CD4-positive, alpha-beta memory T cell (primary cell): ENCODE data around the gene OLFML2B. TPM values are rescaled to one million over a fixed set of nuclear protein-coding genes. Genes with fewer than 3 reads are reported as not detected.

Experiments
- CTCF ChIA-PET: fragments of 350-600 bp; sonication (Branson Sonifier 250); formaldehyde crosslinking; loops from one replicate; lab custom pipeline; 2021; ENCODE audit warnings: inconsistent platforms; ENCODE audit not compliant: partially characterized antibody; lab: Charles Lee
- POLR2A ChIA-PET: fragments of 350-600 bp; sonication (Branson Sonifier 250); formaldehyde crosslinking; loops from one replicate; lab custom pipeline; 2021; ENCODE audit not compliant: partially characterized antibody; lab: Charles Lee
- DNase-seq, 5 donors: peaks; one replicate each; pipeline versions ENCODE4 v3.0.0 to v3.0.0-alpha.2; 2020 to 2022; ENCODE audit warnings: mixed read lengths in 1 of 5
- H3K27ac ChIP-seq: one replicate; pipeline ENCODE4 v1.7.0; 2013; ENCODE audit warnings: low read depth, low read length
- H3K27me3 ChIP-seq: 2 replicates; pipeline ENCODE4 v1.7.0; 2013; ENCODE audit warnings: mild to moderate bottlenecking, low read length, moderate library complexity; ENCODE audit not compliant: insufficient read depth
- H3K36me3 ChIP-seq: 2 replicates; pipeline ENCODE4 v1.7.0; 2013; ENCODE audit warnings: mild to moderate bottlenecking, low read length, moderate library complexity; ENCODE audit not compliant: insufficient read depth
- H3K4me1 ChIP-seq: 2 replicates; pipeline ENCODE4 v1.7.0; 2013; ENCODE audit warnings: mild to moderate bottlenecking, low read length, moderate library complexity; ENCODE audit not compliant: insufficient read depth
- H3K4me3 ChIP-seq, 2 donors: one replicate each; pipeline ENCODE4 v1.7.0; 2013; ENCODE audit warnings: low read length in 2 of 2, mild to moderate bottlenecking in 1 of 2
- H3K9me3 ChIP-seq, 2 donors: one replicate each; pipeline ENCODE4 v1.7.0; 2013; ENCODE audit warnings: low read length in 2 of 2, control low read depth in 1 of 2; ENCODE audit not compliant: control insufficient read depth in 1 of 2
- H3K27ac Mint-ChIP-seq, 7 donors: one replicate each; pipeline ENCODE4 v1.8.0; 2020 to 2021; ENCODE audit warnings: mixed read lengths in 7 of 7, mild to moderate bottlenecking in 6 of 7, inconsistent platforms in 3 of 7, moderate library complexity in 3 of 7
- H3K27me3 Mint-ChIP-seq, 2 donors: one replicate each; pipeline ENCODE4 v1.8.0; 2020 to 2021; ENCODE audit warnings: mixed read lengths in 2 of 2
- H3K36me3 Mint-ChIP-seq, 2 donors: one replicate each; pipeline ENCODE4 v1.8.0; 2020 to 2021; ENCODE audit warnings: mixed read lengths in 2 of 2, inconsistent platforms in 1 of 2, mild to moderate bottlenecking in 1 of 2
- H3K4me1 Mint-ChIP-seq, 4 donors: one replicate each; pipeline ENCODE4 v1.8.0; 2020 to 2021; ENCODE audit warnings: mixed read lengths in 4 of 4, mild to moderate bottlenecking in 1 of 4
- H3K4me3 Mint-ChIP-seq, 8 donors: one replicate each; pipeline ENCODE4 v1.8.0; 2020 to 2021; ENCODE audit warnings: mixed read lengths in 8 of 8, mild to moderate bottlenecking in 7 of 8, moderate library complexity in 6 of 8, inconsistent platforms in 3 of 8
- H3K9me3 Mint-ChIP-seq, 8 donors: one replicate each; pipeline ENCODE4 v1.8.0; 2020 to 2021; ENCODE audit warnings: mixed read lengths in 8 of 8, mild to moderate bottlenecking in 5 of 8, inconsistent platforms in 3 of 8, moderate library complexity in 1 of 8
- intact Hi-C: fragments of 100-400 bp; cut with micrococcal nuclease; formaldehyde crosslinking; loops from one replicate; pipeline ENCODE4 v1.15.1; 2023
- polyA plus RNA-seq, 2 donors: library from polyadenylated mRNA; unstranded; fragments of 300-500 nt; fragmentation: Illumina TruSeq; gene quantifications; one replicate each; pipeline ENCODE4 v1.2.3, GENCODE V29; 2021
- total RNA-seq, 2 experiments: library from RNA; stranded (reverse); gene quantifications; one replicate each; pipeline ENCODE4 v1.2.3, GENCODE V29; 2021

Gene OLFML2B
- total and polyA plus RNA-seq, 4 experiments from 2014 or later, result 0.36 to 0.58 TPM; not detected in 2

- peaks cover 23 to 44% of the 10 kb centered on the region in 2 donors for H3K27me3 Mint-ChIP-seq
- Histone ChIP-seq H3K4me3 (no peak overlapping the region), H3K36me3 (no peaks in the 10 kb centered on the region), H3K9me3 (no peaks in the 10 kb centered on the region), H3K27ac (no peak overlapping the region), H3K27me3 (peaks cover 9% of the 10 kb centered on the region), H3K4me1 (peaks cover 5% of the 10 kb centered on the region)
- H3K36me3 Mint-ChIP-seq, result no peaks in the 10 kb centered on the region
- ChIA-PET POLR2A (no interaction called here), CTCF (interaction anchor here (1.6 kb wide), 1 partner anchor 10 kb away, joined by 6 read pairs; no protein-coding TSS in a partner anchor)
- peaks cover 0 to 7% (median 0%) of the 10 kb centered on the region in 8 donors for H3K9me3 Mint-ChIP-seq
- no peak overlapping the region for H3K4me3 Mint-ChIP-seq
- DNase-seq, result no peak
- intact Hi-C loops, result no loop called here
- H3K27ac Mint-ChIP-seq, result no peak overlapping the region
- H3K4me1 Mint-ChIP-seq, result peaks cover 3 to 13% (median 7%) of the 10 kb centered on the region in 4 donors
These were observed 3.2 kb upstream of the OLFML2B start for GRCh38 chr1:162026881-162027280.

- peaks cover 21 to 40% of the 10 kb centered on the region in 2 donors for H3K27me3 Mint-ChIP-seq
- POLR2A ChIA-PET, result no interaction called here
These were observed 1.9 kb upstream of the OLFML2B start for GRCh38 chr1:162025541-162025940.

GRCh38 chr1:162023181-162023546, 505 bp downstream of the OLFML2B start:
- H3K36me3 ChIP-seq, result no peaks in the 10 kb centered on the region
- peaks cover 5% of the 10 kb centered on the region for H3K4me1 ChIP-seq
- Mint-ChIP-seq H3K27ac (peak overlapping the region in 2 of 7 donors; percentile 30 to 70), H3K4me1 (peaks cover 3 to 13% (median 7%) of the 10 kb centered on the region in 4 donors), H3K4me3 (peak overlapping the region; percentile 86 to 95 (median 88)), H3K27me3 (peaks cover 17 to 36% of the 10 kb centered on the region in 2 donors), H3K9me3 (peaks cover 0 to 7% (median 0%) of the 10 kb centered on the region in 8 donors), H3K36me3 (no peaks in the 10 kb centered on the region)
- peaks cover 4% of the 10 kb centered on the region for H3K27me3 ChIP-seq
- ChIA-PET POLR2A (no interaction called here), CTCF (interaction anchor here (1.0 to 2.3 kb wide), 5 partner anchors 12 to 230 kb away, joined by 3 to 35 read pairs (median 5); no protein-coding TSS in a partner anchor)
- no peak overlapping the region for H3K27ac ChIP-seq
- DNase-seq, result no peak
- H3K4me3 ChIP-seq, result peak overlapping the region in 1 of 2 donors; percentile 63
- intact Hi-C loops, result loop anchor here (5.0 kb wide), 1 partner anchor 256 kb away; the partner anchor contains the start of gene ATF6
- no peaks in the 10 kb centered on the region for H3K9me3 ChIP-seq

More at GRCh38 chr1:162025541-162025940, 1.9 kb upstream of the OLFML2B start:
- intact Hi-C loops, result no loop called here
- H3K4me1 ChIP-seq, result peaks cover 5% of the 10 kb centered on the region
- Mint-ChIP-seq H3K27ac (no peak overlapping the region), H3K4me1 (peaks cover 3 to 13% (median 7%) of the 10 kb centered on the region in 4 donors), H3K9me3 (peaks cover 0 to 7% (median 0%) of the 10 kb centered on the region in 8 donors), H3K36me3 (no peaks in the 10 kb centered on the region), H3K4me3 (peak overlapping the region in 1 of 8 donors; percentile 34)
- no peak overlapping the region for H3K27ac ChIP-seq
- H3K36me3 ChIP-seq, result no peaks in the 10 kb centered on the region
- CTCF ChIA-PET, result interaction anchor here (1.1 to 1.6 kb wide), 2 partner anchors 12 to 233 kb away, joined by 4 to 6 read pairs; no protein-coding TSS in a partner anchor
- peaks cover 9% of the 10 kb centered on the region for H3K27me3 ChIP-seq
- no peak overlapping the region for H3K4me3 ChIP-seq
- no peak for DNase-seq
- no peaks in the 10 kb centered on the region for H3K9me3 ChIP-seq

GRCh38 chr1:162022626-162023025, 1.0 kb downstream of the OLFML2B start:
- H3K9me3 ChIP-seq, result no peaks in the 10 kb centered on the region
- H3K4me3 ChIP-seq, result no peak overlapping the region
- Mint-ChIP-seq H3K4me3 (peak overlapping the region; percentile 86 to 95 (median 88)), H3K36me3 (no peaks in the 10 kb centered on the region), H3K4me1 (peaks cover 3 to 13% (median 7%) of the 10 kb centered on the region in 4 donors), H3K9me3 (peaks cover 0 to 7% (median 0%) of the 10 kb centered on the region in 8 donors), H3K27ac (no peak overlapping the region), H3K27me3 (peaks cover 15 to 39% of the 10 kb centered on the region in 2 donors)
- ChIA-PET POLR2A (no interaction called here), CTCF (interaction anchor here (2.3 kb wide), 1 partner anchor 13 kb away, joined by 35 read pairs; no protein-coding TSS in a partner anchor)
- peaks cover 5% of the 10 kb centered on the region for H3K4me1 ChIP-seq
- H3K36me3 ChIP-seq, result no peaks in the 10 kb centered on the region
- DNase-seq, result no peak
- intact Hi-C loops, result loop anchor here (5.0 kb wide), 1 partner anchor 255 kb away; the partner anchor contains the start of gene ATF6
- no peak overlapping the region for H3K27ac ChIP-seq
- peaks cover 4% of the 10 kb centered on the region for H3K27me3 ChIP-seq

- peaks cover 5 to 34% of the 10 kb centered on the region in 2 donors for H3K27me3 Mint-ChIP-seq
- H3K27ac Mint-ChIP-seq, result no peak overlapping the region
- Histone ChIP-seq H3K4me3 (no peak overlapping the region), H3K36me3 (no peaks in the 10 kb centered on the region), H3K4me1 (peaks cover 5% of the 10 kb centered on the region), H3K27me3 (peaks cover 4% of the 10 kb centered on the region), H3K9me3 (no peaks in the 10 kb centered on the region), H3K27ac (no peak overlapping the region)
- ChIA-PET CTCF (no interaction called here), POLR2A (no interaction called here)
- no peak for DNase-seq
- no peaks in the 10 kb centered on the region for H3K36me3 Mint-ChIP-seq
- peaks cover 3 to 13% (median 7%) of the 10 kb centered on the region in 4 donors for H3K4me1 Mint-ChIP-seq
- intact Hi-C loops, result loop anchor here (5.0 kb wide), 1 partner anchor 254 kb away; the partner anchor contains the start of gene ATF6
- peak overlapping the region in 1 of 8 donors; percentile 18 for H3K4me3 Mint-ChIP-seq
- H3K9me3 Mint-ChIP-seq, result no peaks in the 10 kb centered on the region
These were observed 2.5 kb downstream of the OLFML2B start for GRCh38 chr1:162021124-162021523.

- ChIA-PET CTCF (no interaction called here), POLR2A (no interaction called here)
- no peak overlapping the region for H3K4me3 Mint-ChIP-seq
- H3K4me3 ChIP-seq, result no peak overlapping the region
- H3K27ac ChIP-seq, result no peak overlapping the region
- no peaks in the 10 kb centered on the region for H3K27me3 ChIP-seq
- H3K9me3 Mint-ChIP-seq, result no peaks in the 10 kb centered on the region
- intact Hi-C loops, result loop anchor here (5.0 kb wide), 1 partner anchor 253 kb away; the partner anchor contains the start of gene ATF6
- no peaks in the 10 kb centered on the region for H3K36me3 ChIP-seq
- H3K4me1 ChIP-seq, result peaks cover 5% of the 10 kb centered on the region
- no peaks in the 10 kb centered on the region for H3K36me3 Mint-ChIP-seq
- no peak overlapping the region for H3K27ac Mint-ChIP-seq
- peaks cover 0 to 29% of the 10 kb centered on the region in 2 donors for H3K27me3 Mint-ChIP-seq
- DNase-seq, result no peak
- no peaks in the 10 kb centered on the region for H3K9me3 ChIP-seq
- peaks cover 3 to 13% (median 7%) of the 10 kb centered on the region in 4 donors for H3K4me1 Mint-ChIP-seq
These were observed 3.5 kb downstream of the OLFML2B start for GRCh38 chr1:162020150-162020549.

GRCh38 chr1:162019446-162019845, 4.2 kb downstream of the OLFML2B start:
- intact Hi-C loops, result no loop called here
- no peaks in the 10 kb centered on the region for H3K36me3 ChIP-seq
- Mint-ChIP-seq H3K4me3 (no peak overlapping the region), H3K4me1 (peaks cover 3 to 11% (median 6%) of the 10 kb centered on the region in 4 donors), H3K36me3 (no peaks in the 10 kb centered on the region), H3K9me3 (no peaks in the 10 kb centered on the region), H3K27me3 (peaks cover 0 to 27% of the 10 kb centered on the region in 2 donors), H3K27ac (no peak overlapping the region)
- H3K4me3 ChIP-seq, result no peak overlapping the region
- no peaks in the 10 kb centered on the region for H3K27me3 ChIP-seq
- no peak overlapping the region for H3K27ac ChIP-seq
- CTCF ChIA-PET, result interaction anchor here (3.3 kb wide), 1 partner anchor 18 kb away, joined by 12 read pairs; no protein-coding TSS in a partner anchor
- POLR2A ChIA-PET, result no interaction called here
- no peaks in the 10 kb centered on the region for H3K9me3 ChIP-seq
- H3K4me1 ChIP-seq, result peaks cover 4% of the 10 kb centered on the region
- DNase-seq, result no peak
